ENCODE results near the gene PRM3. TPM values are rescaled to one million over a fixed set of nuclear protein-coding genes. Genes with fewer than 3 reads are reported as not detected.

PRM3 gene
- total and polyA plus RNA-seq, 2 donors (not counting 1 experiment from before 2014, with no cell fraction given), result not detected

DNA sequence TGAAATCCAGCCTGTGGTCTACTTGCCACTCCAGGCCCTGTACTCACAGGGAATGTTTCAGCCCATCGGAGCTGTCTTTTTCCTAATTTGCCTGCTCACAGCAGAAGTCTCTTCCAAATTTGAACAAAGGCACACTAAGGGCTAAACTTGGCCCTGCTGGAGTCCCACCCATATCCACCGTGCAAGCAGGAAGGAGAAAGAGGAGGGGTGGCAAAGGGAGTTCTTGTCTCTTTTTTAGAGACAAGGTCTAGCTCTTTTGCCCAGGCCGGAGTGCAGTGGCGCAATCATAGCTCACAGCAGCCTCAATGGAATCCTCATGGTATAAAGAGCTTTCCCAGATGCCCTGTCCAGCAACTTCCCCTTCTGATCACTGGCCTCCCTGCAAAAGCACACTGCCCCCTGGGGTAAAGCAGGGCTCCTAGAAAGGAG is 10.4 kb upstream of the PRM3 start:
- Mint-ChIP-seq H3K27ac (peak overlapping the region; percentile 6), H3K9me3 (ENCODE audit: insufficient read depth) (peaks cover 5% of the 10 kb centered on the region), H3K27me3 (no peaks in the 10 kb centered on the region), H3K4me1 (peaks cover 31% of the 10 kb centered on the region), H3K4me3 (no peak overlapping the region)
- ATAC-seq (ENCODE audit: low read depth), result no peak
- no peak overlapping the region for H2AFZ ChIP-seq (ENCODE audit: insufficient read depth, low read depth, low read length, poor library complexity, severe bottlenecking)
- no peaks in the 10 kb centered on the region for H4K20me1 ChIP-seq (ENCODE audit: control insufficient read depth, insufficient read depth, low read length, poor library complexity, severe bottlenecking)
- H3K4me2 ChIP-seq (replicated peaks; ENCODE audit: low read depth, low read length, poor library complexity, severe bottlenecking), result no peak overlapping the region
- TF ChIP-seq EZH2 (IDR thresholded peaks at IDR 0.05; ENCODE audit: borderline replicate concordance, insufficient read depth, low read depth, low read length, poor library complexity, severe bottlenecking) (no peak), CTCF (IDR thresholded peaks at IDR 0.05) (no peak)
- ChIA-PET POLR2A (interaction anchor here (0.7 kb wide), 1 partner anchor 302 kb away, joined by 3 read pairs; no protein-coding TSS in a partner anchor), CTCF (interaction anchor here (0.8 to 1.5 kb wide), 6 partner anchors 11 to 112 kb away, joined by 3 to 6 read pairs (median 3); partner anchors contain the start of gene SOCS1)
- no peak overlapping the region for H3K4me3 ChIP-seq (ENCODE audit: control extremely low read depth in 1 of 5, extremely low read depth in 1 of 5, insufficient read depth in 1 of 5, low read depth in 2 of 5, low read length in 4 of 5)
- H3K27ac ChIP-seq (ENCODE audit: low read length in 2 of 2), result no peak overlapping the region
- H3K27me3 ChIP-seq (replicated peaks in 1 of 4; ENCODE audit: control extremely low read depth in 1 of 4, control insufficient read depth in 3 of 4, insufficient read depth in 4 of 4, low read length in 3 of 4), result no peaks in the 10 kb centered on the region
- peaks cover 0 to 6% (median 0%) of the 10 kb centered on the region in 3 donors for H3K9me3 ChIP-seq (ENCODE audit: control extremely low read depth in 1 of 3, control insufficient read depth in 2 of 3, insufficient read depth in 1 of 3, low read length in 2 of 3)
- H3K4me1 ChIP-seq (ENCODE audit: control insufficient read depth in 2 of 2, insufficient read depth in 2 of 2, low read length in 2 of 2), result peaks cover 15% of the 10 kb centered on the region in 2 donors
- no peak overlapping the region for H3K9ac ChIP-seq (ENCODE audit: low read length)
- H3K79me2 ChIP-seq (ENCODE audit: control insufficient read depth, insufficient read depth, low read length), result no peaks in the 10 kb centered on the region
- H3K36me3 ChIP-seq (replicated peaks in 1 of 2; ENCODE audit: control extremely low read depth in 1 of 2, control insufficient read depth in 1 of 2, extremely low read depth in 1 of 2, insufficient read depth in 2 of 2, low read length in 1 of 2), result no peaks in the 10 kb centered on the region
- intact Hi-C loops (cut with micrococcal nuclease), result no loop called here
- no peak for DNase-seq
- 83% methylated on average over 1 of the region's 4 CpGs for WGBS (ENCODE audit: insufficient coverage)

DNA sequence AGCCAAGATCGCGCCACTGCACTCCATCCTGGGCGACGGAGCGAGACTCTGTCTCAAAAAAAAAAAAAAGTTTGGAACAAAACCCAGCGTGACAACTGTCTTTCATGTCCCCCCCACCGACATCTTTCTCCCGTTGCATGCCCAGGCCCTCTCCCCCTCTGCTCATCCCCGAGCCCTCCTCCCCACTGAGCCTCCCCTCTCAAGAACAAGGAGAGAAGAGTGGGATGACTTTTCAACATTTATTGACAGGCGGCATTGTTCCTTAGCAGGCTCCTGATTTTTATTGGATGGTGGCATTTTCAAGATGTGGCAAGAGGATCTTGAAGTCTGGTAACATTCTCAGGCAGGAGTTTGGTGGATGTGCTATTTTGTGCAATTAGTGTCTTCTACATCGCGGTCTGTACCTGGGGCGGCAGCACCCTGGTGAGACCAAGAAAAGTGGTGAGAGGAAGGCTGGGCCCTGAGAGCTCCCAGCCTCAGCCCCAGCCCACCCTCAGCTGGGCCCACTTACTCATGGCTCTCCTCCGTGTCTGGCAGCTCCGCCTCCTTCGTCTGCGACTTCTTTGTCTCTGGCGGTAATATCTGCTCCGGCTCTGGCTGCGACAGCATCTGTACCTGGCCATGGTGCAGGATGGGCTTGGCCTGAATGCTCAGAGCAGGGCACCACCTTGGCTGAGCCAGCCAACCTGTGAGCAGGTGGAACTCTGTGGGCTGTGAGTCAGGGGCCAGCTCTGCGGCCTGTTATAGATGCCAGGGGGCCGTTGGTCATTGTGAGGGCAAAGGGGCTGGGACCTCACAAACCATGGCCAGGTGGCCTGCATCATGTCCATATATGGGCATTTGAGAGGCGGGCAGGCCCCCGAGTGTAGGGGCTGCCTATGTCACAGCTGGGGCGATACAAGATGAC is 7.4 kb upstream of the PRM3 start, which contains the start of gene PRM1:
PRM1 (minus strand) TSS at position 715 of the 907 bp plus-strand sequence; CDS start at position 623, 92 bp downstream.
- no peak within 1 kb of the TSS for H3K4me3 ChIP-seq (ENCODE audit: control extremely low read depth in 1 of 5, extremely low read depth in 1 of 5, insufficient read depth in 1 of 5, low read depth in 2 of 5, low read length in 4 of 5)
- no peak within 1 kb of the TSS for H3K27ac ChIP-seq (ENCODE audit: low read length in 2 of 2)
- no peaks in the 10 kb centered on the region for H3K27me3 ChIP-seq (replicated peaks in 1 of 4; ENCODE audit: control extremely low read depth in 1 of 4, control insufficient read depth in 3 of 4, insufficient read depth in 4 of 4, low read length in 3 of 4)
- Mint-ChIP-seq H3K9me3 (ENCODE audit: insufficient read depth) (peaks cover 4% of the 10 kb centered on the region), H3K4me1 (peaks cover 20% of the 10 kb centered on the region), H3K27ac (peak within 1 kb of the TSS; percentile 47), H3K27me3 (no peaks in the 10 kb centered on the region), H3K4me3 (no peak within 1 kb of the TSS)
- H3K4me2 ChIP-seq (replicated peaks; ENCODE audit: low read depth, low read length, poor library complexity, severe bottlenecking), result no peak within 1 kb of the TSS
- H4K20me1 ChIP-seq (ENCODE audit: control insufficient read depth, insufficient read depth, low read length, poor library complexity, severe bottlenecking), result no peaks in the 10 kb centered on the region
- whole genome bisulfite sequencing (ENCODE audit: insufficient coverage), result 99% methylated on average over 20 of the region's 25 CpGs
- POLR2A ChIA-PET, result no interaction called here
- no peak for DNase-seq
- peaks cover 13 to 15% of the 10 kb centered on the region in 2 donors for H3K4me1 ChIP-seq (ENCODE audit: control insufficient read depth in 2 of 2, insufficient read depth in 2 of 2, low read length in 2 of 2)
- TF ChIP-seq CTCF (IDR thresholded peaks at IDR 0.05) (no peak), EZH2 (IDR thresholded peaks at IDR 0.05; ENCODE audit: borderline replicate concordance, insufficient read depth, low read depth, low read length, poor library complexity, severe bottlenecking) (no peak)
- H3K79me2 ChIP-seq (ENCODE audit: control insufficient read depth, insufficient read depth, low read length), result no peaks in the 10 kb centered on the region
- CTCF ChIA-PET, result interaction anchor here (1.3 kb wide), 1 partner anchor 30 kb away, joined by 3 read pairs; no protein-coding TSS in a partner anchor
- no peak within 1 kb of the TSS for H2AFZ ChIP-seq (ENCODE audit: insufficient read depth, low read depth, low read length, poor library complexity, severe bottlenecking)
- peaks cover 0 to 3% (median 0%) of the 10 kb centered on the region in 3 donors for H3K9me3 ChIP-seq (ENCODE audit: control extremely low read depth in 1 of 3, control insufficient read depth in 2 of 3, insufficient read depth in 1 of 3, low read length in 2 of 3)
- ATAC-seq (ENCODE audit: low read depth), result no peak
- intact Hi-C loops (cut with micrococcal nuclease), result no loop called here
- no peak within 1 kb of the TSS for H3K9ac ChIP-seq (ENCODE audit: low read length)
- no peaks in the 10 kb centered on the region for H3K36me3 ChIP-seq (replicated peaks in 1 of 2; ENCODE audit: control extremely low read depth in 1 of 2, control insufficient read depth in 1 of 2, extremely low read depth in 1 of 2, insufficient read depth in 2 of 2, low read length in 1 of 2)

All from B cell (primary cell).